Mammary epithelial cell (primary cell): ENCODE results near the gene ATP8A2.

ENCODE experiments used
- CTCF ChIP-seq, 2 donors: IDR thresholded peaks in 1 of 2; conservative IDR thresholded peaks in 1 of 2; 2 replicates each; pipeline ENCODE4 v1.5.1; 2011 to 2012; ENCODE audit warnings: inconsistent platforms in 2 of 2, low read length in 2 of 2, mild to moderate bottlenecking in 2 of 2, control low read depth in 1 of 2, low read depth in 1 of 2; ENCODE audit not compliant: insufficient read depth in 1 of 2; ENCODE audit errors: extremely low read depth in 1 of 2
- EZH2 ChIP-seq: IDR thresholded peaks from 2 replicates; pipeline ENCODE4 v1.6.1; 2012; ENCODE audit warnings: low read length, inconsistent platforms, borderline replicate concordance

- TF ChIP-seq CTCF (conservative IDR thresholded peaks at IDR 0.05 in 1 of 2, IDR thresholded peaks at IDR 0.05 in 1 of 2; ENCODE audit: extremely low read depth in 1 of 2, insufficient read depth in 1 of 2, low read depth in 1 of 2, low read length in 2 of 2) (no peak), EZH2 (no peak)
Measured at GRCh38 chr13:25744178-25744577, 372.4 kb downstream of the ATP8A2 start.
